IPS DF 6.9 (cell line): ENCODE data around the gene U2SURP.

Source experiments
- DNase-seq: peaks from one replicate; pipeline ENCODE4 v3.0.0-alpha.2; 2013; ENCODE audit warnings: low read depth, low spot score
- H3K27ac ChIP-seq: one replicate; pipeline ENCODE4 v1.5.1; 2013; ENCODE audit warnings: low read length, control low read depth
- H3K27me3 ChIP-seq: 2 replicates; pipeline ENCODE4 v1.6.1; 2013; ENCODE audit warnings: mild to moderate bottlenecking, low read length; ENCODE audit not compliant: control insufficient read depth, insufficient read depth
- H3K36me3 ChIP-seq: 2 replicates; pipeline ENCODE4 v1.6.1; 2013; ENCODE audit warnings: low read length; ENCODE audit not compliant: control insufficient read depth, insufficient read depth
- H3K4me1 ChIP-seq: 2 replicates; pipeline ENCODE4 v1.6.1; 2013; ENCODE audit warnings: low read length; ENCODE audit not compliant: control insufficient read depth, insufficient read depth
- H3K4me3 ChIP-seq: 2 replicates; pipeline ENCODE4 v1.5.1; 2013; ENCODE audit warnings: mild to moderate bottlenecking, low read length
- H3K9me3 ChIP-seq: 2 replicates; pipeline ENCODE4 v1.6.1; 2013; ENCODE audit warnings: low read length, inconsistent platforms; ENCODE audit not compliant: control insufficient read depth, insufficient read depth
- whole genome bisulfite sequencing: extraction: QIAGEN DNeasy Blood & Tissue Kit; methylation state at CpG from one replicate; pipeline ENCODE4 v1.1.7; 2013; ENCODE audit warnings: mixed read lengths, missing lambda C conversion rate; ENCODE audit not compliant: insufficient read length, insufficient coverage; 5-methylcytosine and 5-hydroxymethylcytosine counted together

The U2SURP gene

GRCh38 chr3:143084856-143085731 is 83.7 kb downstream of the U2SURP start:
- DNase-seq = no peak
- H3K36me3 ChIP-seq = no peaks in the 10 kb centered on the region
- no peak overlapping the region for H3K27ac ChIP-seq
- H3K9me3 ChIP-seq = no peaks in the 10 kb centered on the region
- no peaks in the 10 kb centered on the region for H3K4me1 ChIP-seq
- no CpG with 5 or more reads among the region's 17 CpGs for WGBS
- H3K4me3 ChIP-seq = no peak overlapping the region
- no peaks in the 10 kb centered on the region for H3K27me3 ChIP-seq

- WGBS = no CpG with 5 or more reads among the region's 1 CpG
Observed at GRCh38 chr3:143088835-143089234, 87.5 kb downstream of the U2SURP start.

GRCh38 chr3:143089965-143090364 is 88.6 kb downstream of the U2SURP start:
- no CpG with 5 or more reads among the region's 4 CpGs for WGBS
- H3K27ac ChIP-seq = no peak overlapping the region
- no peaks in the 10 kb centered on the region for H3K4me1 ChIP-seq
- H3K9me3 ChIP-seq = no peaks in the 10 kb centered on the region
- H3K4me3 ChIP-seq = no peak overlapping the region
- DNase-seq = no peak
- H3K36me3 ChIP-seq = no peaks in the 10 kb centered on the region
- H3K27me3 ChIP-seq = no peaks in the 10 kb centered on the region

More at GRCh38 chr3:143088835-143089234, 87.5 kb downstream of the U2SURP start:
- H3K27ac ChIP-seq = no peak overlapping the region
- H3K4me1 ChIP-seq = no peaks in the 10 kb centered on the region
- H3K4me3 ChIP-seq = no peak overlapping the region
- H3K36me3 ChIP-seq = no peaks in the 10 kb centered on the region
- no peak for DNase-seq
- no peaks in the 10 kb centered on the region for H3K27me3 ChIP-seq
- H3K9me3 ChIP-seq = no peaks in the 10 kb centered on the region

GRCh38 chr3:143090486-143090885 is 89.1 kb downstream of the U2SURP start:
- no CpG with 5 or more reads among the region's 5 CpGs for WGBS
- DNase-seq = no peak
- no peaks in the 10 kb centered on the region for H3K9me3 ChIP-seq
- no peaks in the 10 kb centered on the region for H3K36me3 ChIP-seq
- no peak overlapping the region for H3K27ac ChIP-seq
- H3K4me3 ChIP-seq = no peak overlapping the region
- H3K4me1 ChIP-seq = no peaks in the 10 kb centered on the region
- H3K27me3 ChIP-seq = no peaks in the 10 kb centered on the region

- no peak for DNase-seq
- WGBS = no CpG with 5 or more reads among the region's 9 CpGs
- no peaks in the 10 kb centered on the region for H3K27me3 ChIP-seq
- H3K27ac ChIP-seq = no peak overlapping the region
- no peaks in the 10 kb centered on the region for H3K36me3 ChIP-seq
- no peak overlapping the region for H3K4me3 ChIP-seq
- no peaks in the 10 kb centered on the region for H3K9me3 ChIP-seq
- no peaks in the 10 kb centered on the region for H3K4me1 ChIP-seq
Observed at GRCh38 chr3:143090976-143091837, 89.8 kb downstream of the U2SURP start.

GRCh38 chr3:143092191-143092590 is 90.8 kb downstream of the U2SURP start:
- Histone ChIP-seq H3K36me3 (0 out of 2 replicates have a peak, but pooled peaks cover 2% of the 10 kb centered on the region), H3K27me3 (no peaks in the 10 kb centered on the region), H3K4me1 (no peaks in the 10 kb centered on the region), H3K9me3 (peaks cover 2% of the 10 kb centered on the region; the same call in 1 of the 2 replicates), H3K4me3 (no peak overlapping the region), H3K27ac (no peak overlapping the region)
- DNase-seq = no peak
- WGBS = no CpG with 5 or more reads among the region's 1 CpG

GRCh38 chr3:143095813-143096212 is 94.4 kb downstream of the U2SURP start:
- Histone ChIP-seq H3K4me1 (no peaks in the 10 kb centered on the region), H3K27ac (no peak overlapping the region), H3K27me3 (no peaks in the 10 kb centered on the region), H3K36me3 (0 out of 2 replicates have a peak, but pooled peaks cover 2% of the 10 kb centered on the region), H3K9me3 (peaks cover 2% of the 10 kb centered on the region; the same call in 1 of the 2 replicates), H3K4me3 (no peak overlapping the region)
- DNase-seq = no peak
- no CpG with 5 or more reads among the region's 2 CpGs for WGBS

- Histone ChIP-seq H3K27me3 (no peaks in the 10 kb centered on the region), H3K9me3 (peaks cover 2% of the 10 kb centered on the region; the same call in 1 of the 2 replicates), H3K36me3 (0 out of 2 replicates have a peak, but pooled peaks cover 2% of the 10 kb centered on the region), H3K4me1 (no peaks in the 10 kb centered on the region), H3K4me3 (no peak overlapping the region), H3K27ac (no peak overlapping the region)
- WGBS = no CpG with 5 or more reads among the region's 5 CpGs
- DNase-seq = no peak
Observed at GRCh38 chr3:143098032-143098764, 96.8 kb downstream of the U2SURP start.

- WGBS = no CpG with 5 or more reads among the region's 3 CpGs
- H3K27me3 ChIP-seq = no peaks in the 10 kb centered on the region
- H3K9me3 ChIP-seq = peaks cover 2% of the 10 kb centered on the region; the same call in 1 of the 2 replicates
- DNase-seq = no peak
- H3K4me3 ChIP-seq = no peak overlapping the region
- H3K36me3 ChIP-seq = 0 out of 2 replicates have a peak, but pooled peaks cover 2% of the 10 kb centered on the region
- no peaks in the 10 kb centered on the region for H3K4me1 ChIP-seq
- no peak overlapping the region for H3K27ac ChIP-seq
Observed at GRCh38 chr3:143099210-143099609, 97.8 kb downstream of the U2SURP start.

- H3K27ac ChIP-seq = no peak overlapping the region
- no peak for DNase-seq
- H3K4me1 ChIP-seq = no peaks in the 10 kb centered on the region
- H3K9me3 ChIP-seq = peaks cover 2% of the 10 kb centered on the region; the same call in 1 of the 2 replicates
- no peak overlapping the region for H3K4me3 ChIP-seq
- WGBS = no CpG with 5 or more reads among the region's 2 CpGs
- 0 out of 2 replicates have a peak, but pooled peaks cover 2% of the 10 kb centered on the region for H3K36me3 ChIP-seq
- no peaks in the 10 kb centered on the region for H3K27me3 ChIP-seq
Observed at GRCh38 chr3:143099690-143100089, 98.3 kb downstream of the U2SURP start.
